ENCODE results near the gene PRCC. TPM values are rescaled to one million over a fixed set of nuclear protein-coding genes. Genes with fewer than 3 reads are reported as not detected.

Gene PRCC
- 34.5 TPM for total RNA-seq

DNA sequence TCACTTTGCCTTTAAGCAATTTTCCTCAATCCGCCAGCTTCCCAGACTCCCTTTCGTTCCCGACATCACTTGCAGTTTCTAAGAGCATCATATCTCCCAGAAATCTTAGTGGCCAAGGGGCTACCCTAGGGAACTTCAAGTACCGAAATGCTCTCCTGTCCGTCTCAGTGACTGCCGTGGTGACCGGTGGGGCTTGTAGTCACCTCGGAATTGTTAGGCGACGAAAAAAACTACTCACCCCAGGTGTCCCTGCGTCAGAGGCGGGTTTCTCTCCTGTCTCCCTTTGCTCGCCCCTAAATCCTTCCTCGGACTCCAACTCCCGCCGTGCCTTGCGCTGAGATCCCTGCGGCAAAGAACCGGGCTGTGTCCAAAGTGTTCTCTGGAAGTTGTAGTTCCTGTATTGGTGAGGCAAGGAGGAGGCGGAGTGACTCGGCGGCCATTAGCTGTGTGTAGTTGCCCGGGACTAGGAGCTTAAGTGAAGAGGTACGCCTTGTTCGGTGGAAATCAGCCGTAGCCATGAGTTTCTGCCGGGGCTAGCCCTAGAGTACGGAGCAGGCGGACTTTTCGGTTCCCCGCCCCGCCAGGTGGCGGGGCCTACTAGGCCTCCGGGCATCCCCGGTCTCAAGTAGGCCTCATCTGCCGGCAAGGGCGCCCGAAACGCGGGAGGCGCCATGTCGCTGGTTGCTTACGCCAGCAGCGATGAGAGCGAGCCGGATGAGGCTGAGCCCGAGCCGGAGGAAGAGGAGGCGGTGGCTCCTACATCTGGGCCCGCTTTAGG, at the start of gene PRCC:
PRCC (plus strand) TSS at position 435 of the 778 bp plus-strand sequence; CDS start at position 672, 237 bp downstream.

DNA sequence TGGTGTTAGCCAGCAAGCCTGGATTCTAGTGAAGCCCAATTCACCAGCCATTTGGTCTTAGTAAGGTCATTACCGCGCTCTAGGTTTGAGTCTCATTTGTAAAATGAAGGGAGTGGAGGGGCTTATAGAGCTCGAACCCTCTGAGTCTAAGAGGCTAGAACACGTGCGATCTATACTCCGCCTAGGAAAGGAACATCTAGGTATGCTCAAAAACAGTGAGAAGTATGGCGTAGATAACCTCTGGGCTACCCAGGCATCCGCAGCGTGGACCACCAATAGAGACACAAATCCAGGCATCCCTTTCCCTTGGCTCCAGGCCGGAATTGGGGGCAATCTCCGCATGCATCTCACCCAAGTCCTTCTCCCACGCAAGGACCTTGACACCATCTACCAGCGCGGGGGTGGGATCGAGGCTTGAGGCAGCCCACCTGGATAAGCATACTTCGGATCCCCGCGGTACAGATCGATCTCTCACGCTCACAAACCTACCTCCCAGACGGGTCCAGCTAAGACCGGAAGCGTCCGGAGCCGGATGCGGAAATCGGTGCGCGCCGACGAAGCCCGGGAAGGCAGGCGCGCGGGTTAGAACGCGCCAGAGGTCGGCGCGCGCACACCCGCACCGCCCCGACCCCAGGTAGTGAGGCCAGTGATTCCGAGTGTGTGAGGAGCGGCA, 39.3 kb upstream of the PRCC start, which contains the start of gene METTL25B:
METTL25B (plus strand) TSS at position 544 of the 673 bp plus-strand sequence. CDS start 636 bp downstream, outside the sequence.

GRCh38 chr1:156728599-156729462, 38.5 kb upstream of the PRCC start, which contains the start of gene ISG20L2:
Gene ISG20L2, minus strand, starts transcription at chr1:156728766. Its CDS starts 1,114 bp downstream, at chr1:156727652.

DNA sequence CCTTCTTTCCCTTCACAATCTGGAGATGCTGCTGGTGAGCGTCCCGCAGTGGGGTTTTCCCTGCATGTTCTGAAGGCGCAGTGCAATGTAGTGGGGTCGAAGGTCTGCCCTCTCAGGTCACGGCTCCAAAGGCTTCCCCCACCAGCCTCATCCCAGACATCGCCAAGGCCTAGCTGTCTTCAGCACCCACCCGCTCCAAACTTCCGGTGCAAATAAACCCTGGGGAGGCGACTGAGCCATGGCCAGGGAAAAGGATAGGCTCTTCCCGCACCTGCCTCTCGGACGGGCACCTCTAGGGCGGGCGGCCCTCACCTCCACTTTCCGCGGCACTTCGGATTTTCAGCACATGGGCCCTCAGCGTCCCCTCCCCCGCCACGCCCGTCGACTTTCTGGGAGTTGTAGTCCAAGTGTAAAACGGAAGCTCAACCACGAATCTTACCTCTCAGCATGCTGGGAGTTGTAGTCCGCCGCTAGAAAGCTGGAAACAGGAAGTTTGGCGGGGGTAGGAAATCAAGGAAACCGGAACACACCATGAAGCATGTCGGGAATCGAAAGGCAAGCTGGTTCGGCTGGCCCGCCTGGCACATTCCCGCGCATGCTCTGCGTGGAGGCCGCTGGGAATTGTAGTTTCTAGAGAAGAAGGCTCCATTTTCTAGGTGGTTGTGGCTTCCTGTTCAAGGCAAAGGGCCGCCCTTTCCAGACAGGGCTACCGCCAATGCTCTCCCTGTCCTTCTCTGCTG, 26.4 kb upstream of the PRCC start, which contains the start of gene MRPL24:
MRPL24 (minus strand) TSS at position 348 of the 740 bp plus-strand sequence. CDS start 2,384 bp downstream, outside the sequence.

DNA sequence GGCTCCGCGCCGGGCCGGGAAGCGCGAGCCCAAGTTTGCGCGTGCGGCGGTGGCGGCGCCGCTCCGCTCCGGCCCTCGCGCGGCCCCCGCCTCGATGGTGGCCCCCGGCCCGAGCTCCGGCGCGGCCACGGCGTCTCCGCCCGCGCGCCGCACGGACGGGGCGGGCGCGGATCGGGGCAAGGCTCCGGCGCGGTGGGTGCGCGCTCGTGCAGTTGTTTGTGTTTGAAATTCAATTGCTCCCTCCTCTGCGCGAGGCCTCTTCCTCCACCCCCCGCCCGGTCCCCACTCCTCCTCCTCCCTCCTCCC, 15.9 kb upstream of the PRCC start, which contains the start of gene HDGF:
HDGF (minus strand) TSS at position 225 of the 306 bp plus-strand sequence. CDS start 246 bp downstream, outside the sequence.

GRCh38 chr1:156816561-156817328, 49.4 kb downstream of the PRCC start, which contains the start of gene SH2D2A:
Gene SH2D2A, minus strand, starts transcription at chr1:156816848. Its CDS starts 140 bp downstream, at chr1:156816708.

Other genes with a start within 250 kb of the PRCC start
- 8.4 TPM for gene IQGAP3, start 195.0 kb upstream of the PRCC start, total RNA-seq
- gene TTC24, start 187.8 kb upstream of the PRCC start, total RNA-seq = not detected
- gene NAXE, start 175.8 kb upstream of the PRCC start, total RNA-seq = 39.7 TPM
- 7.3 TPM for gene GPATCH4, start 166.1 kb upstream of the PRCC start, total RNA-seq
- not detected for gene HAPLN2, start 148.1 kb upstream of the PRCC start, total RNA-seq
- gene BCAN, start 125.4 kb upstream of the PRCC start, total RNA-seq = 5.2 TPM
- 87.1 TPM for gene NES, start 90.1 kb upstream of the PRCC start, total RNA-seq
- gene CRABP2, start 62.0 kb upstream of the PRCC start, total RNA-seq = 117 TPM
- 17.8 TPM for gene METTL25B, start 39.1 kb upstream of the PRCC start, total RNA-seq
- 14.7 TPM for gene ISG20L2, start 38.8 kb upstream of the PRCC start, total RNA-seq
- gene MRPL24, start 26.4 kb upstream of the PRCC start, total RNA-seq = 20.5 TPM
- 153 TPM for gene HDGF, start 15.9 kb upstream of the PRCC start, total RNA-seq
- gene SH2D2A, start 49.3 kb downstream of the PRCC start, total RNA-seq = 0.27 TPM
- gene INSRR, start 91.6 kb downstream of the PRCC start, total RNA-seq = 0.22 TPM
- gene NTRK1, start 93.3 kb downstream of the PRCC start, total RNA-seq = 3.4 TPM
- 13.7 TPM for gene PEAR1, start 126.2 kb downstream of the PRCC start, total RNA-seq
- gene LRRC71, start 153.1 kb downstream of the PRCC start, total RNA-seq = not detected